Mammary epithelial cell (primary cell): ENCODE measurements around the gene NTM.

Source experiments
- EZH2 ChIP-seq: IDR thresholded peaks from 2 replicates; pipeline ENCODE4 v1.6.1; 2012; ENCODE audit warnings: low read length, inconsistent platforms, borderline replicate concordance
- TF ChIP-seq, protein P1 (sequence below), 2 donors: IDR thresholded peaks in 1 of 2; conservative IDR thresholded peaks in 1 of 2; 2 replicates each; pipeline ENCODE4 v1.5.1; 2011 to 2012; ENCODE audit warnings: inconsistent platforms in 2 of 2, low read length in 2 of 2, mild to moderate bottlenecking in 2 of 2, control low read depth in 1 of 2, low read depth in 1 of 2; ENCODE audit not compliant: insufficient read depth in 1 of 2; ENCODE audit errors: extremely low read depth in 1 of 2

DNA sequence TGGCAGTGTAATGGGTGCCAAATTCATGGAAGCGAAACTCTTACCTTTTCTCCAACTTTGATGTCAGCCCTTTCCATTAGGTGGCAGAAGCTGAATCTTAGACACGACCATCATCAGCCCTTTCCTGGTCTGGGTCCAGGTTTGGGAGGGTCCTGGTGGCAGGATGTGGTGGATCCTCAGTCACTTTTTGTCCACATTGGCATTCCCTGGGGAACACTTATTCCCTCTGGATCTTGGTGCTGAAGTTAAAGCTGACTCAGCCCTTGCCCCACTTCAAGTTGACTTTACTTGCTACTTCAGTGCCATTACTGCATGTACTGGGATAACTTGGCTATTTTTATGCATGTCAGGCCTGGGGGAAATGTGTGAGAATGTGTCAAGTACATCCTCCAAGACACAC, 16.6 kb upstream of the NTM start:
- TF ChIP-seq, protein P1, sequence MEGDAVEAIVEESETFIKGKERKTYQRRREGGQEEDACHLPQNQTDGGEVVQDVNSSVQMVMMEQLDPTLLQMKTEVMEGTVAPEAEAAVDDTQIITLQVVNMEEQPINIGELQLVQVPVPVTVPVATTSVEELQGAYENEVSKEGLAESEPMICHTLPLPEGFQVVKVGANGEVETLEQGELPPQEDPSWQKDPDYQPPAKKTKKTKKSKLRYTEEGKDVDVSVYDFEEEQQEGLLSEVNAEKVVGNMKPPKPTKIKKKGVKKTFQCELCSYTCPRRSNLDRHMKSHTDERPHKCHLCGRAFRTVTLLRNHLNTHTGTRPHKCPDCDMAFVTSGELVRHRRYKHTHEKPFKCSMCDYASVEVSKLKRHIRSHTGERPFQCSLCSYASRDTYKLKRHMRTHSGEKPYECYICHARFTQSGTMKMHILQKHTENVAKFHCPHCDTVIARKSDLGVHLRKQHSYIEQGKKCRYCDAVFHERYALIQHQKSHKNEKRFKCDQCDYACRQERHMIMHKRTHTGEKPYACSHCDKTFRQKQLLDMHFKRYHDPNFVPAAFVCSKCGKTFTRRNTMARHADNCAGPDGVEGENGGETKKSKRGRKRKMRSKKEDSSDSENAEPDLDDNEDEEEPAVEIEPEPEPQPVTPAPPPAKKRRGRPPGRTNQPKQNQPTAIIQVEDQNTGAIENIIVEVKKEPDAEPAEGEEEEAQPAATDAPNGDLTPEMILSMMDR (conservative IDR thresholded peaks at IDR 0.05 in 1 of 2, IDR thresholded peaks at IDR 0.05 in 1 of 2; ENCODE audit: extremely low read depth in 1 of 2, insufficient read depth in 1 of 2, low read depth in 1 of 2, low read length in 2 of 2) = no peak
- no peak for TF ChIP-seq EZH2
